Mucosa of gallbladder (tissue), 1 donor: Measurements from ENCODE around the gene CD244. TPM values are rescaled to one million over a fixed set of nuclear protein-coding genes. Genes with fewer than 3 reads are reported as not detected.
"Not testable (repeated sequence)": the region's sequence is repeated elsewhere in the genome, so short reads cannot be mapped to it uniquely, and the experiment has no call there.

Experiments used
- DNase-seq: peaks from one replicate; pipeline ENCODE4 v3.0.0-alpha.2; 2020; ENCODE audit warnings: low spot score
- total RNA-seq: library from RNA; stranded (reverse); gene quantifications from one replicate; pipeline ENCODE4 v1.2.1, GENCODE V29; 2021
- donor health status: DM: no; HTN: no; CAD: no.

CD244 gene
- total RNA-seq: 1.5 TPM

- DNase-seq: no peak
Observed at GRCh38 chr1:160862203-160863060, at the start of gene CD244. Gene CD244, minus strand, starts transcription at chr1:160862887. Its CDS starts 210 bp downstream, at chr1:160862677.

- no peak for DNase-seq
Observed at GRCh38 chr1:160911925-160912324, 49.2 kb upstream of the CD244 start.

- DNase-seq: peak; percentile 66
Observed at GRCh38 chr1:160911441-160911840, 48.8 kb upstream of the CD244 start.

GRCh38 chr1:160910170-160910750 is 47.6 kb upstream of the CD244 start:
- no peak for DNase-seq

- DNase-seq: no peak
Observed at GRCh38 chr1:160907976-160908375, 45.3 kb upstream of the CD244 start.

- no peak for DNase-seq
Observed at GRCh38 chr1:160905617-160905989, 42.9 kb upstream of the CD244 start.

GRCh38 chr1:160904783-160905616 is 42.3 kb upstream of the CD244 start:
- DNase-seq: no peak

- not testable (repeated sequence) for DNase-seq
Observed at GRCh38 chr1:160902251-160902650, 39.6 kb upstream of the CD244 start.

GRCh38 chr1:160901768-160902167 is 39.1 kb upstream of the CD244 start:
- DNase-seq: no peak

- DNase-seq: not testable (repeated sequence)
Observed at GRCh38 chr1:160900683-160901082, 38.0 kb upstream of the CD244 start.

GRCh38 chr1:160894368-160895135 is 31.9 kb upstream of the CD244 start:
- not testable (repeated sequence) for DNase-seq

- no peak for DNase-seq
Observed at GRCh38 chr1:160891474-160891873, 28.8 kb upstream of the CD244 start.

GRCh38 chr1:160888926-160889325 is 26.2 kb upstream of the CD244 start:
- no peak for DNase-seq

GRCh38 chr1:160887071-160887470 is 24.4 kb upstream of the CD244 start:
- no peak for DNase-seq

- DNase-seq: no peak
Observed at GRCh38 chr1:160885042-160885441, 22.4 kb upstream of the CD244 start, which contains the start of gene ITLN1. Gene ITLN1, minus strand, starts transcription at chr1:160885180. Its CDS starts 303 bp downstream, at chr1:160884877.

- no peak for DNase-seq
Observed at GRCh38 chr1:160884579-160884978, 21.9 kb upstream of the CD244 start.

GRCh38 chr1:160883581-160884513 is 21.2 kb upstream of the CD244 start:
- no peak for DNase-seq

GRCh38 chr1:160882582-160882981 is 19.9 kb upstream of the CD244 start:
- DNase-seq: no peak

GRCh38 chr1:160881264-160881663 is 18.6 kb upstream of the CD244 start:
- not testable (repeated sequence) for DNase-seq

- no peak for DNase-seq
Observed at GRCh38 chr1:160880216-160880615, 17.5 kb upstream of the CD244 start.
